Fibroblast of the aortic adventitia (primary cell): ENCODE data around the gene TIMP2. TPM values are rescaled to one million over a fixed set of nuclear protein-coding genes. Genes with fewer than 3 reads are reported as not detected.
A peak's percentile ranks its signal among the peaks of the same experiment; 100 is the strongest.
"Not testable (repeated sequence)": the region's sequence is repeated elsewhere in the genome, so short reads cannot be mapped to it uniquely, and the experiment has no call there.

ENCODE experiments used
- DNase-seq: peaks from one replicate; pipeline ENCODE4 v3.0.0-alpha.2; 2010; ENCODE audit warnings: low read depth
- H3K4me3 ChIP-seq: 2 replicates; pipeline ENCODE4 v1.5.1; 2011; ENCODE audit warnings: low read depth, mild to moderate bottlenecking, control low read depth, low read length, moderate library complexity
- CTCF ChIP-seq: IDR thresholded peaks from 2 replicates; pipeline ENCODE4 v1.5.1; 2011; ENCODE audit warnings: mild to moderate bottlenecking, low read length, control low read depth, inconsistent platforms; ENCODE audit not compliant: insufficient read depth
- total RNA-seq: library from RNA; depleted of rRNA; stranded (reverse); fragments of >200 nt; gene quantifications from 2 replicates; pipeline ENCODE4 v1.2.3, GENCODE V29; 2012; ENCODE audit warnings: low replicate concordance

The TIMP2 gene
- total RNA-seq, 1 donor = 180 TPM

- H3K4me3 ChIP-seq = no peak overlapping the region
- no peak for TF ChIP-seq CTCF
- no peak for DNase-seq
Measured at GRCh38 chr17:78904371-78904770, 20.8 kb downstream of the TIMP2 start.

GRCh38 chr17:78903101-78903779 is 21.9 kb downstream of the TIMP2 start, which contains the start of gene CEP295NL:
CEP295NL (minus strand) TSS chr17:78903201; CDS start chr17:78901828, 1,373 bp downstream.
- TF ChIP-seq CTCF = no peak
- no peak for DNase-seq

GRCh38 chr17:78902231-78902630 is 23.0 kb downstream of the TIMP2 start:
- DNase-seq, H3K4me3 ChIP-seq: not testable (repeated sequence)

More at GRCh38 chr17:78903101-78903779, 21.9 kb downstream of the TIMP2 start, which contains the start of gene CEP295NL:
- H3K4me3 ChIP-seq = no peak within 1 kb of the TSS

DNA sequence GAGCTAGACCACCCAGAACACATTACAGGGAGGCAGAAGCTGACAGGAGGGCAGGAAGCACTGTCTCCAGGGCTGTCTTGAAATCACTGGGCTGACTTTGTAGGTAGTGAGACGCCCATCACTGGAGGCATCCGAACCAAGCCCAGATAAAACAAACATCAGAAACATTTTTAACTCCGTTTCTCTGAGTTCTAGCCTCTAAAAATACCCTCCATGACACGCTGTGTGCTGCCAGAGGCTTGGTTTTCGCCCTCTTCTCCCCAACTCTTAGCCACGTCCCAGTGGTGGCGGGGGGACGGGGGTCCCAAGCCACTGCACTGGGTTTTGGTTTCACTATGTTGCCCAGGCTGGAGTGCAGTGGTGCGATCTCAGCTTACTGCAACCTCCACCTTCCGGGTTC is 23.4 kb downstream of the TIMP2 start:
- H3K4me3 ChIP-seq = no peak overlapping the region
- TF ChIP-seq CTCF = no peak
- no peak for DNase-seq

DNA sequence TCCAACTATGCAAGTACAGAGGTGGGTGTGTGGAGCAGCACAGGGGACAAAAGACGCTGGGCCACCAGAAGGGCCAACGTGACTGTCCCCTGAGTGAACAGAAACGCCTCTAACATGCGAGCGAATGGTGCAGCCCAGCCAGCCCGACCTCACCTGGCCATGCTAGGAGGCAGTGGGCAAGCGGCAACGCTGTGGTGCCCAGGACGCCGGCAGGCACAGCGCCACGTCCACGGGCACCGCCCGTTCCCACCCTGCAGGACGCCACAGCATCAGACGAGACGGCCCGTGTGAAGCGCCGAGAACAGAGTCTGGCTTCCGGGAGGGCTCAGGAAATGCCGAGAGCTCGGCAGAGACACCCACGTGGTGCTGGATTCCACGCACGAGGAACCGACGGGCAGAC is 24.4 kb downstream of the TIMP2 start:
- TF ChIP-seq CTCF = no peak
- DNase-seq = no peak
- no peak overlapping the region for H3K4me3 ChIP-seq

- TF ChIP-seq CTCF = no peak
- H3K4me3 ChIP-seq = no peak overlapping the region
- DNase-seq = peak; percentile 69
Measured at GRCh38 chr17:78899361-78900260, 25.6 kb downstream of the TIMP2 start.

DNA sequence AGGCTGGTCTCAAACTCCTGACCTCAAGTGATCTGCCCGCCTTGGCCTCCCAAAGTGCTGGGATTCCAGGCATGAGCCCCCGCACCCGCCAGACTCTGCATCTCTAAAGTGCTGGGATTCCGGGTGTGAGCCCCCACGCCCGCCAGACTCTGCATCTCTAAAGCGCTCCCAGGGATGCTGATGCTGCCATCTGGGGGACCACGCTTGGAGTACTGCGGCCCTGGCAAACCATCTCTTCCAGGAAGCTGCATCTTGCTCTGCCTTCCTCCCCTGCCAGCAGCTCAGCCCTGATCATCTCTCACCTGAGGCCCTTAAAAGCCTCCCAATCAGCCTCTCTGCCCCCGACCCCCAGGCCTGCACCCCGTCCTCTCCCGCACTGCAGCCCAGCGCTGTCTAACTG is 26.2 kb downstream of the TIMP2 start:
- DNase-seq = no peak
- no peak overlapping the region for H3K4me3 ChIP-seq
- TF ChIP-seq CTCF = no peak
